ENCODE data around the gene MANEA.

Gene MANEA

GRCh38 chr6:95649451-95649850, 72.1 kb downstream of the MANEA start:
- no peak for TF ChIP-seq CTCF (IDR thresholded peaks at IDR 0.05; ENCODE audit: extremely low read depth, insufficient read depth, missing control alignments)
- in situ Hi-C loops (cut with MboI; ENCODE audit: low pct_unique_long_range_greater_than_20kb, low sequenced_read_pairs, unreplicated experiment): no loop called here
- DNase-seq (ENCODE audit: low spot score): no peak

GRCh38 chr6:95654176-95654575, 76.8 kb downstream of the MANEA start:
- in situ Hi-C loops (cut with MboI; ENCODE audit: low pct_unique_long_range_greater_than_20kb, low sequenced_read_pairs, unreplicated experiment): no loop called here
- TF ChIP-seq CTCF (IDR thresholded peaks at IDR 0.05; ENCODE audit: extremely low read depth, insufficient read depth, missing control alignments): no peak
- DNase-seq (ENCODE audit: low spot score): no peak

- no peak for DNase-seq (ENCODE audit: low spot score)
- in situ Hi-C loops (cut with MboI; ENCODE audit: low pct_unique_long_range_greater_than_20kb, low sequenced_read_pairs, unreplicated experiment): no loop called here
- TF ChIP-seq CTCF (IDR thresholded peaks at IDR 0.05; ENCODE audit: extremely low read depth, insufficient read depth, missing control alignments): no peak
Observed at GRCh38 chr6:95658886-95659285, 81.6 kb downstream of the MANEA start.

Data from GM13977 (cell line).